HTR-8/SVneo (cell line): ENCODE data around the gene PPP1R9A.

Experiments used
- DNase-seq: peaks from one replicate; pipeline ENCODE4 v3.0.0; 2011; ENCODE audit warnings: low spot score, mixed read lengths; ENCODE audit not compliant: insufficient read length
- FAIRE-seq: peaks from 2 replicates; lab custom pipeline; 2011; peaks lifted over from hg19 to GRCh38; lab: Jason Lieb, UNC

Gene PPP1R9A

DNA sequence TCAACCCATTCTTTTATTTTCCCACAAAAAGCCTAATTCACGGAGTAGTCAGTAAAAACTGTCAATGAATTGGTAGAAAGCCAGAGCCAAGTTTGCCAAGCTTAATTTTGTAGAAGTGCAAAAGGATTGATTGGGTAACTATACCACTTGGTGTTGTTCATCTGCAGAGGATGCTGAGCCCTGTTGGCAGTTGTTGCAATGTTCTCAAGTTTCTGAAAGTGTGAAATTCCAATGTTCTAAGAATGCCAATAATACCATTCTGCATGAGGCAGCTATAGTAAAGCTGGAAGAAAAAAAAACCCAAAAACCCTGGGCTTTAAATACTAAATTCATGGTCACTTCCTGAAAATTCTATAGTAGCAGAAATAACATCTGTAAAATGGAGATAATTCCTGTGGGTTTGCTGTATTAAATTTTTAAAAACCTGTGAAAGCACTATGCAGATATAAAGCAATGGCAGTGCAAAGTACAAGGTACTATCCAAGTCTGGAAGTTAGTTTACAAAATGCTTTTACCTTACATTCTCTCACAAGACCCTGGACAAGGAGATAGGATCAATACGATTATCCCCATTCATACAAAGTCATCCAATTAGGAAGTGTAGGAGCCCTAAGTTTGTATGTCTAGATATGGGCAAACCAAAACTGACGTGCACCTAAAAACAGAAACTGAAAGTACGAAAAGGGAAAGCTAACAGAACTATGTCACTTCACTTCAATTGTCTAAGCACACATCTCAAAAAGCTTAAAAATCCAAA lies 423.0 kb downstream of the PPP1R9A start:
- FAIRE-seq (no peak), DNase-seq (no peak)

DNA sequence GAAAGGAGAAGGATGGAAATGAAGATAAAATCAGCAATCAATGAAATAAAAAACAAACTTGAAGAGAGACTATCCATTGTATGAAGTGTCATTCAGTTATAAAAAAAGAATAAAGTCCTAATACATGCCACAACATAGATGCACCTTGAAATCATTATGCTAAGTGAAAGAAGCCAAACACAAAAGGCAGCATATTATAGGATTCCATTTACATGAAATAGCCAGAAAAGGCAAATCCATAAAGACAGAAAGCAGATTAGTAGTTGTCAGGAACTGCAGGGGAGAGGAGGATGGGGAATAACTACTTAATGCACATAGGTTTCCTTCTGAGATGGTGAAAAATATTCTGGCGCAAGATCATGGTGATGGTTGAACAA lies 423.6 kb downstream of the PPP1R9A start:
- FAIRE-seq: no peak

GRCh38 chr7:95334447-95334846 lies 427.1 kb downstream of the PPP1R9A start:
- DNase-seq (no peak), FAIRE-seq (no peak)

More for the DNA sequence above, 423.6 kb downstream of the PPP1R9A start:
- DNase-seq: no peak

DNA sequence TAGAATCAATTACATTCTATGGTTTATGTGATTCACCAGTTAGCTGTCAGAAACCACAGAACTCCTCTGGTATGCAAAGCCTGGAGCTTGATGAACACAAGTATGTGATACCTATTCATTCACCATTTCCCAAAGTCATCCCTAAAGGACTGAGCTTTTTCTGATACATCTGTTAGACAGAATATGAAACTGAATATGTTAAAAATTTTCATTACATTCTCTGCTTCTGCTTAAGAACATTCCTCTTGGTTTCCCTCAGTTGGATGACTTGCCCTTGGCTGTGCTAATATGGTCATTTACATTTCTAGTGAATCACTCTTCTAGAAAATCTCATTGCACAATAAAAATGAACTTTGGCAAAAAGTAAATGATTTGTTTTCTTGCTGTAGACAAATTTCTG lies 427.7 kb downstream of the PPP1R9A start:
- FAIRE-seq (no peak), DNase-seq (peak; percentile 3)

GRCh38 chr7:95338832-95339231 lies 431.4 kb downstream of the PPP1R9A start:
- DNase-seq (no peak), FAIRE-seq (no peak)

DNA sequence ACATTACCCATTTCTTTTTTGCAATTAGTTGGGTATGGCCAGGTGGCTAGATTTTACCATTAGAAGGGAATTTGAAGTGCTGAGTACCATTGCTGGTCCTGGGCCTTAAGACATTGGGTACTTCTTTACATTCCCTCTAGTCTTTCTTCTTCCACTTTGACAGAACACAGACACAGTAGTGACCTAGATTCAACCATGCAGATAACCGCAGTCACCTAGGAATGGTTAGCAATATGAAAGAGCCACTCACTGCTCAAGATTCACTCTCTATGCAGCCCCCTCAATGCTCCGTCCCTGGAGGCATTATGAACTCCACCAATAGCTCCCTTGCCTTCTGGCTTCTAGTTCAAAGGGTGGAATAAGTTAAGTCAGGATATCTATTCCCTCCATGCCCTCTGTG lies 433.1 kb downstream of the PPP1R9A start:
- no peak for DNase-seq
- FAIRE-seq: no peak

GRCh38 chr7:95342029-95342428 lies 434.6 kb downstream of the PPP1R9A start:
- FAIRE-seq: no peak
- no peak for DNase-seq

DNA sequence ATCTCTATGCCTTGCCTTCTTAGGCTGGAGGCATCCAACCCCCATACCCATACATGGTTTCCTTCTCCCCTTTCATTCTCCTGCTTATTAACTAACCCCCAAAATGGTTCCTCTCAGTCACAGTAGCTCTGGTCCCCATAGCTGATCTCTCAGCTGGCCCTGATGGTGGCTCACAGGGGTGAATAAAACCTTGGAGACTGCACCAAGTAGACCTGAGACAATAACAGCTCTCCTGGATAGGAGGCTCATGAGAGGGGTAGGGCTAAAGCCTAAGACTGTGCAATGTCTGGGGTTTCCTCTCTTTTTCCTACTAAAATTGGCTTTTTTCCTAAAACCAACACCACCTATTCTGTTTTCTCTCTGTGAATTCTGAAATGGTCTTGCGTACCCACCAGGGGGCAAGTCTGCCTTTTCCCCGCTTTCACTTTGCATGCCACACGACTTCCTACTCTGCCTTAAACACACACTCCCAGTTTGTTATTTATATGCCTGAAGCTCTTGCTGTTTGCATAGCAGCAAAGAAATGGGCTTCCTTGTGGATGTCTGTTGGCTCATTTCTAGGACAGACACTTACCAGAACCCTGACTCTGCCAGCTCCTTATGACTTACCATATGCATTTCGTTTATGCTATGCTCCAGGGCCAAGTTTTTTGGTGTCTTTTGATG lies 435.4 kb downstream of the PPP1R9A start:
- no peak for DNase-seq
- no peak for FAIRE-seq
